GM06990 (cell line): Measurements from ENCODE around the gene GPR171.
"Not testable (repeated sequence)": the region's sequence is repeated elsewhere in the genome, so short reads cannot be mapped to it uniquely, and the experiment has no call there.

ENCODE experiments used
- DNase-seq: peaks from one replicate; pipeline ENCODE4 v3.0.0-alpha.2; 2011; ENCODE audit not compliant: insufficient read length; ENCODE audit errors: extremely low read depth
- H3K27me3 ChIP-seq: replicated peaks from 2 replicates; pipeline ENCODE4 v1.6.0; 2011; ENCODE audit warnings: low read length; ENCODE audit not compliant: control insufficient read depth, insufficient read depth
- H3K36me3 ChIP-seq: 2 replicates; pipeline ENCODE4 v1.5.1; 2011; ENCODE audit warnings: low read length; ENCODE audit not compliant: control insufficient read depth, insufficient read depth
- H3K4me3 ChIP-seq: replicated peaks from 2 replicates; pipeline ENCODE4 v1.5.1; 2011; ENCODE audit warnings: low read depth, mild to moderate bottlenecking, control low read depth, low read length
- CTCF ChIP-seq: IDR thresholded peaks from 2 replicates; pipeline ENCODE4 v1.5.1; 2011; ENCODE audit warnings: low read length, control low read depth, mild to moderate bottlenecking, inconsistent platforms; ENCODE audit not compliant: insufficient read depth, poor library complexity, severe bottlenecking

Gene GPR171

DNA sequence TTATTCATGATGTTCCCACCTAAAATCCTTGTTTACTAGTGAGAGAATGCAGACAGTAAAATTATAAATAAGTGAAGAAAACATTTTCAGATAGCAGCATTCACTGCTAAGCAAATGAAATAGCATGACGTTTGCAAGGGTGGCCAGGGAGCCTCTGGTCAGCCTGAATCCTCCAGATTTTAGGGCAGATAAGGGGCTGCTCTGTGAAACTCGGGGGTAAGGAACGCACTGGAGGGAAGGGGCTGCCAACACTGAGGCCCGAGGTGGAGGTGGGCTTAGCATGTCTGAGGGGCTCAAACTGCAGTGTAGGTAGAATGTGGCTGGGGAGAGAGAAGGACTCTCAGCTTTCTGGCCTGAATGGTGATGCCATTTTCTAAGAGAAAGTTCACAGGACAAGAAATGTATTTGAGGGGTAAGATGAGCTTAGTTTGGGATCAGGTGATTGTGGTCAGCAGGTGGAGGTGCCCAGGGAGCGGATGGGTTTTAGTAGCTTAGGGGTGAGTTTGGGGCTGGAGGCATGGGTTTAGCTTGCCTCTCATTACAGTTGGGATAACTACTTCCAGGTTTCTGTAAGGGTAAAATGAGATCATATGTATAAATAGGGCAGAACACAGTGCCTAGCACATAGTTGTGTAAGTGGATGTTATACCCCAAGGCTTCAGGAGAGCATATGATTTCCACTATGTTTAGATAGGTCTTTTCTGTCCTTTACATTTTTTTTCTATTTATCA lies 20.5 kb downstream of the GPR171 start:
- Histone ChIP-seq H3K4me3 (no peak overlapping the region), H3K27me3 (no peaks in the 10 kb centered on the region), H3K36me3 (no peaks in the 10 kb centered on the region)
- DNase-seq, result no peak
- TF ChIP-seq CTCF, result no peak

GRCh38 chr3:151178208-151178845 lies 24.7 kb downstream of the GPR171 start:
- no peaks in the 10 kb centered on the region for H3K27me3 ChIP-seq
- no peak overlapping the region for H3K4me3 ChIP-seq
- no peaks in the 10 kb centered on the region for H3K36me3 ChIP-seq
- DNase-seq, result no peak
- TF ChIP-seq CTCF, result no peak

DNA sequence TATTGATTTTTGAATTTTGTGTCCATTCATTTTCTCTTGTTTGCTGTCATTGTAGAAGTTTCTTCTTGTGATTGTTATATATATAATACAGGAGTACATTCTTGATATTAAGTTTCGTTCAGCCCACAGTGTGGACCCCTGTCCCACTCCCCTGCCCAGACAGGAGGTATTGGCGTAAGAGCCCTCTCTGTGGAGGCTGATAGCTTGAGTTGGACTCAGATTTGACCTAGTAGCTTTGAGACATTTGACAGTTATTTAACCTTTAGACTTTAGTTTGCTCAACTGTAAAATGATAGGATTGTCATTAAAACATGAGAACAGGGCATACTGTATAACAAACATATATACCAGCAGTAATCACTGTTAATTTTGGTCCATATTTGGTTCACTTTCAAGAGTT lies 27.1 kb downstream of the GPR171 start:
- Histone ChIP-seq H3K36me3 (no peaks in the 10 kb centered on the region), H3K27me3 (no peaks in the 10 kb centered on the region), H3K4me3 (no peak overlapping the region)
- no peak for DNase-seq
- no peak for TF ChIP-seq CTCF

DNA sequence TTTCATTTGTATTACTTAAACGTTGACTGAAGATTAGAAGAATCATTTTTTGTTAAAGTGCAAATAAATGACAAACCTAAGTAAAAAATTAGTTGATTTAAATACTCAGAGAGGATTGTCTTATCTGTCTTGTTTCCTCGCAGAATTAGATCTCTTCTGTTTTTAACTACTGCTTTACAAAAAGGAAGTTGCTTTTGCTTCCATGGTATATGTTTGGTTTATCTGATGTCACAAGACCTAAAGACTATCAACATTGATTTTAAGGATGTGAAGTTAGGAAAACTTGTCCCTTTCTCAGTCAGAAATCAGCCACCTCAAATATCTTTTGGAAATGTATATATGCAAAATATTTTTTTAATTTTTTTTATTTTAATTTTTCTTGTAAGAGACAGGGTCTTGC lies 28.7 kb downstream of the GPR171 start:
- no peak for DNase-seq
- H3K4me3 ChIP-seq, result no peak overlapping the region
- no peak for TF ChIP-seq CTCF

GRCh38 chr3:151171145-151171757 lies 31.8 kb downstream of the GPR171 start:
- no peak overlapping the region for H3K4me3 ChIP-seq
- no peaks in the 10 kb centered on the region for H3K36me3 ChIP-seq
- TF ChIP-seq CTCF, result no peak
- H3K27me3 ChIP-seq, result no peaks in the 10 kb centered on the region
- DNase-seq, result peak; percentile 26

More for the DNA sequence above, 28.7 kb downstream of the GPR171 start:
- H3K27me3 ChIP-seq, result no peaks in the 10 kb centered on the region
- H3K36me3 ChIP-seq, result no peaks in the 10 kb centered on the region

DNA sequence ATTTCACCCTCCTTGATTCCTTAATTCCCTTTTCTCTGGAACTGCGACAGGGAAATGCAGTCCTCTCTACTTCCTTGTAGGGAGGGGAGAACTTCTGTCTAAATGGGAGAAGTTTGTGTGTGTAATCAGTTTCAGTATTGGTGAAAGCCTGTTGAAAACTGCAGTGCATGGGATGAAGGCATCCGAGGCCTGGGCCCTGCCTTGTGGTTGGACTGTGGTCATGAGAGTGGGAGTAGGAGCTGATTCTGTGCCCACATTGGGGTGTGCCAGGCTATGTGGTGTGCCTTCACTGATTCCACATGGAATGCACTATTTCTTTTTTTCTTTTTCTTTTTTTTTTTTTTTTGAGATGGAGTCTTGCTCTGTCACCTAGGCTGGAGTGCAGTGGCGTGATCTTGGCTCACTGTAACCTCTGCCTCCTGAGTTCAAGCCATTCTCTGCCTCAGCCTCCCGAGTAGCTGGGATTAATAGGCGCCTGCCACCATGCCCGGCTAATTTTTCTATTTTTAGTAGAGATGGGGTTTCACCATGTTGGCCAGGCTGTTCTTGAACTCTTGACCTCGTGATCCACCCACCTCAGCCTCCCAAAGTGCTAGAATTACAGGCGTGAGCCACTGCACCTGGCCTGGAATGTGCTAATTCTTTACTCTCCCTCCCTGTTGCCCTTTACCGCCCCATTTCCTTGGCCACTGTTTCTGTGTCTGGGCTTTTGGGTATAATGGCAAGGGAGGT lies 32.9 kb downstream of the GPR171 start:
- DNase-seq, result peak; percentile 48
- H3K4me3 ChIP-seq, H3K36me3 ChIP-seq, H3K27me3 ChIP-seq: not testable (repeated sequence)
